AG08396 (cell line): ENCODE data around the gene FXR2.

Source experiments
- DNase-seq: peaks from one replicate; pipeline ENCODE4 v3.0.0; 2012; ENCODE audit warnings: low spot score, mixed read lengths

The FXR2 gene

GRCh38 chr17:7587420-7588151 lies 27.1 kb downstream of the FXR2 start:
- DNase-seq: peak; percentile 94

- DNase-seq: no peak
These were observed 27.9 kb downstream of the FXR2 start for GRCh38 chr17:7586673-7587419.

GRCh38 chr17:7583253-7584109 lies 31.2 kb downstream of the FXR2 start, which contains the start of gene MPDU1:
TSS of gene MPDU1 (plus strand) at chr17:7583852. CDS start at chr17:7583863, 11 bp downstream.
- peak; percentile 92 for DNase-seq

- no peak for DNase-seq
These were observed 32.1 kb downstream of the FXR2 start for GRCh38 chr17:7582396-7583252.

- DNase-seq: no peak
These were observed 33.8 kb downstream of the FXR2 start for GRCh38 chr17:7580604-7581575.

GRCh38 chr17:7579834-7580603 lies 34.7 kb downstream of the FXR2 start:
- no peak for DNase-seq

GRCh38 chr17:7579001-7579833 lies 35.5 kb downstream of the FXR2 start, which contains the start of gene CD68:
TSS of gene CD68 (plus strand) at chr17:7579638. CDS start at chr17:7579678, 40 bp downstream.
- peak; percentile 88 for DNase-seq

- no peak for DNase-seq
These were observed 37.1 kb downstream of the FXR2 start for GRCh38 chr17:7577327-7578199.

- no peak for DNase-seq
These were observed 38.2 kb downstream of the FXR2 start for GRCh38 chr17:7576432-7576937.

- no peak for DNase-seq
These were observed 38.7 kb downstream of the FXR2 start for GRCh38 chr17:7575959-7576358.

GRCh38 chr17:7575481-7575883 lies 39.2 kb downstream of the FXR2 start:
- no peak for DNase-seq

- DNase-seq: no peak
These were observed 40.3 kb downstream of the FXR2 start for GRCh38 chr17:7574176-7574953.

GRCh38 chr17:7573324-7574080 lies 41.2 kb downstream of the FXR2 start:
- DNase-seq: peak; percentile 92

- peak; percentile 99 for DNase-seq
These were observed 41.9 kb downstream of the FXR2 start for GRCh38 chr17:7572588-7573323.

- no peak for DNase-seq
These were observed 42.4 kb downstream of the FXR2 start for GRCh38 chr17:7572338-7572587.
